Measurements from ENCODE around the gene TAS2R14. TPM values are rescaled to one million over a fixed set of nuclear protein-coding genes. Genes with fewer than 3 reads are reported as not detected.

TAS2R14 gene
- total and polyA plus RNA-seq, 2 donors (not counting 1 experiment from before 2014, with no cell fraction given), result 2.0 to 2.6 TPM

GRCh38 chr12:10896854-10897253 lies 42.2 kb downstream of the TAS2R14 start:
- Histone ChIP-seq H3K27me3 (ENCODE audit: control insufficient read depth, insufficient read depth, low read length) (no peaks in the 10 kb centered on the region), H3K36me3 (ENCODE audit: control insufficient read depth, insufficient read depth, low read length) (no peaks in the 10 kb centered on the region), H3K27ac (ENCODE audit: insufficient read depth, low read length) (no peak overlapping the region), H3K9me3 (ENCODE audit: control insufficient read depth, insufficient read depth, low read depth, low read length) (no peaks in the 10 kb centered on the region), H3K4me2 (ENCODE audit: extremely low read depth, insufficient read depth, low read length) (no peak overlapping the region), H2AFZ (ENCODE audit: low read length) (no peak overlapping the region), H3K79me2 (ENCODE audit: control insufficient read depth, insufficient read depth, low read length) (no peaks in the 10 kb centered on the region), H4K20me1 (ENCODE audit: control insufficient read depth, extremely low read depth, insufficient read depth, low read length) (no peaks in the 10 kb centered on the region), H3K4me3 (replicated peaks in 1 of 4; ENCODE audit: control extremely low read depth in 1 of 4, insufficient read depth in 1 of 4, low read depth in 3 of 4, low read length in 4 of 4) (no peak overlapping the region), H3K9ac (ENCODE audit: insufficient read depth, low read length) (no peak overlapping the region), H3K4me1 (ENCODE audit: control insufficient read depth, extremely low read depth, insufficient read depth, low read length) (no peaks in the 10 kb centered on the region)
- TF ChIP-seq EZH2 (IDR thresholded peaks at IDR 0.05; ENCODE audit: low read length, missing control alignments) (no peak), CTCF (conservative IDR thresholded peaks at IDR 0.05 in 1 of 2, IDR thresholded peaks at IDR 0.05 in 1 of 2; ENCODE audit: low read depth in 1 of 2, low read length in 2 of 2) (no peak)
- DNase-seq (ENCODE audit: low read depth in 2 of 2), result no peak

GRCh38 chr12:10891937-10892336 lies 47.1 kb downstream of the TAS2R14 start:
- H3K27ac ChIP-seq (ENCODE audit: insufficient read depth, low read length), result no peak overlapping the region
- no peak overlapping the region for H3K4me2 ChIP-seq (ENCODE audit: extremely low read depth, insufficient read depth, low read length)
- H3K9ac ChIP-seq (ENCODE audit: insufficient read depth, low read length), result no peak overlapping the region
- no peaks in the 10 kb centered on the region for H3K4me1 ChIP-seq (ENCODE audit: control insufficient read depth, extremely low read depth, insufficient read depth, low read length)
- H3K36me3 ChIP-seq (ENCODE audit: control insufficient read depth, insufficient read depth, low read length), result no peaks in the 10 kb centered on the region
- H3K79me2 ChIP-seq (ENCODE audit: control insufficient read depth, insufficient read depth, low read length), result no peaks in the 10 kb centered on the region
- H2AFZ ChIP-seq (ENCODE audit: low read length), result no peak overlapping the region
- H3K27me3 ChIP-seq (ENCODE audit: control insufficient read depth, insufficient read depth, low read length), result no peaks in the 10 kb centered on the region
- H3K4me3 ChIP-seq (replicated peaks in 1 of 4; ENCODE audit: control extremely low read depth in 1 of 4, insufficient read depth in 1 of 4, low read depth in 3 of 4, low read length in 4 of 4), result no peak overlapping the region
- no peak for DNase-seq (ENCODE audit: low read depth in 2 of 2)
- no peak for TF ChIP-seq EZH2 (IDR thresholded peaks at IDR 0.05; ENCODE audit: low read length, missing control alignments)
- TF ChIP-seq CTCF (conservative IDR thresholded peaks at IDR 0.05 in 1 of 2, IDR thresholded peaks at IDR 0.05 in 1 of 2; ENCODE audit: low read depth in 1 of 2, low read length in 2 of 2), result no peak
- no peaks in the 10 kb centered on the region for H3K9me3 ChIP-seq (ENCODE audit: control insufficient read depth, insufficient read depth, low read depth, low read length)
- no peaks in the 10 kb centered on the region for H4K20me1 ChIP-seq (ENCODE audit: control insufficient read depth, extremely low read depth, insufficient read depth, low read length)

- H2AFZ ChIP-seq (ENCODE audit: low read length), result no peak overlapping the region
- no peak overlapping the region for H3K4me2 ChIP-seq (ENCODE audit: extremely low read depth, insufficient read depth, low read length)
- TF ChIP-seq CTCF (conservative IDR thresholded peaks at IDR 0.05 in 1 of 2, IDR thresholded peaks at IDR 0.05 in 1 of 2; ENCODE audit: low read depth in 1 of 2, low read length in 2 of 2), result no peak
- no peak for TF ChIP-seq EZH2 (IDR thresholded peaks at IDR 0.05; ENCODE audit: low read length, missing control alignments)
- no peaks in the 10 kb centered on the region for H4K20me1 ChIP-seq (ENCODE audit: control insufficient read depth, extremely low read depth, insufficient read depth, low read length)
- no peaks in the 10 kb centered on the region for H3K4me1 ChIP-seq (ENCODE audit: control insufficient read depth, extremely low read depth, insufficient read depth, low read length)
- H3K27me3 ChIP-seq (ENCODE audit: control insufficient read depth, insufficient read depth, low read length), result no peaks in the 10 kb centered on the region
- H3K9ac ChIP-seq (ENCODE audit: insufficient read depth, low read length), result no peak overlapping the region
- H3K27ac ChIP-seq (ENCODE audit: insufficient read depth, low read length), result no peak overlapping the region
- no peaks in the 10 kb centered on the region for H3K9me3 ChIP-seq (ENCODE audit: control insufficient read depth, insufficient read depth, low read depth, low read length)
- no peak overlapping the region for H3K4me3 ChIP-seq (replicated peaks in 1 of 4; ENCODE audit: control extremely low read depth in 1 of 4, insufficient read depth in 1 of 4, low read depth in 3 of 4, low read length in 4 of 4)
- no peaks in the 10 kb centered on the region for H3K79me2 ChIP-seq (ENCODE audit: control insufficient read depth, insufficient read depth, low read length)
- H3K36me3 ChIP-seq (ENCODE audit: control insufficient read depth, insufficient read depth, low read length), result no peaks in the 10 kb centered on the region
- no peak for DNase-seq (ENCODE audit: low read depth in 2 of 2)
These were observed 49.8 kb downstream of the TAS2R14 start for GRCh38 chr12:10889226-10889625.

Other genes with a start within 250 kb of the TAS2R14 start
- 97.8 and 109 TPM in 2 replicates for gene YBX3, start 215.9 kb downstream of the TAS2R14 start, total RNA-seq
- gene YBX3, start 215.9 kb downstream of the TAS2R14 start, polyA plus RNA-seq, result 150 and 172 TPM in 2 replicates
- not detected in 2 replicates for gene TAS2R7, start 136.6 kb downstream of the TAS2R14 start, total RNA-seq
- not detected in 2 replicates for gene TAS2R7, start 136.6 kb downstream of the TAS2R14 start, polyA plus RNA-seq
- under 0.01 TPM in 1 of 2 replicates, not detected in the other for gene TAS2R8, start 132.0 kb downstream of the TAS2R14 start, total RNA-seq
- not detected in 2 replicates for gene TAS2R8, start 132.0 kb downstream of the TAS2R14 start, polyA plus RNA-seq
- gene TAS2R9, start 129.1 kb downstream of the TAS2R14 start, total RNA-seq, result 0.17 TPM in 1 of 2 replicates, not detected in the other
- gene TAS2R9, start 129.1 kb downstream of the TAS2R14 start, polyA plus RNA-seq, result not detected in 2 replicates
- gene TAS2R10, start 112.9 kb downstream of the TAS2R14 start, total RNA-seq, result 0.50 and 0.51 TPM in 2 replicates
- 0.06 and 0.10 TPM in 2 replicates for gene TAS2R10, start 112.9 kb downstream of the TAS2R14 start, polyA plus RNA-seq
- 0.66 and 0.77 TPM in 2 replicates for gene PRR4, start 89.8 kb downstream of the TAS2R14 start, total RNA-seq
- 0.93 and 1.7 TPM in 2 replicates for gene PRR4, start 89.8 kb downstream of the TAS2R14 start, polyA plus RNA-seq
- gene PRH1, start 55.0 kb downstream of the TAS2R14 start, total RNA-seq, result 8.7 and 19.2 TPM in 2 replicates
- gene PRH1, start 55.0 kb downstream of the TAS2R14 start, polyA plus RNA-seq, result 1.2 and 1.6 TPM in 2 replicates
- 1.0 and 1.7 TPM in 2 replicates for gene TAS2R13, start 29.7 kb downstream of the TAS2R14 start, total RNA-seq
- not detected in 2 replicates for gene TAS2R13, start 29.7 kb downstream of the TAS2R14 start, polyA plus RNA-seq
- gene PRH2, start 10.0 kb downstream of the TAS2R14 start, total RNA-seq, result not detected in 2 replicates
- gene PRH2, start 10.0 kb downstream of the TAS2R14 start, polyA plus RNA-seq, result 0.14 TPM in 1 of 2 replicates, not detected in the other
- gene TAS2R50, start 47.6 kb upstream of the TAS2R14 start, total RNA-seq, result 1.3 and 2.3 TPM in 2 replicates
- gene TAS2R50, start 47.6 kb upstream of the TAS2R14 start, polyA plus RNA-seq, result not detected in 2 replicates
- gene TAS2R20, start 59.0 kb upstream of the TAS2R14 start, total RNA-seq, result 2.1 and 3.3 TPM in 2 replicates
- 0.06 and 0.22 TPM in 2 replicates for gene TAS2R20, start 59.0 kb upstream of the TAS2R14 start, polyA plus RNA-seq
- 3.1 and 5.3 TPM in 2 replicates for gene TAS2R19, start 83.4 kb upstream of the TAS2R14 start, total RNA-seq
- 0.10 and 0.49 TPM in 2 replicates for gene TAS2R19, start 83.4 kb upstream of the TAS2R14 start, polyA plus RNA-seq
- 2.6 and 3.6 TPM in 2 replicates for gene TAS2R31, start 92.1 kb upstream of the TAS2R14 start, total RNA-seq
- 0.15 and 0.73 TPM in 2 replicates for gene TAS2R31, start 92.1 kb upstream of the TAS2R14 start, polyA plus RNA-seq
- 1.5 and 2.0 TPM in 2 replicates for gene TAS2R46, start 123.0 kb upstream of the TAS2R14 start, total RNA-seq
- gene TAS2R46, start 123.0 kb upstream of the TAS2R14 start, polyA plus RNA-seq, result not detected in 2 replicates
- 0.99 and 1.0 TPM in 2 replicates for gene TAS2R43, start 153.1 kb upstream of the TAS2R14 start, total RNA-seq
- not detected in 2 replicates for gene TAS2R43, start 153.1 kb upstream of the TAS2R14 start, polyA plus RNA-seq
- gene TAS2R30, start 195.4 kb upstream of the TAS2R14 start, total RNA-seq, result 2.6 and 4.0 TPM in 2 replicates
- gene TAS2R30, start 195.4 kb upstream of the TAS2R14 start, polyA plus RNA-seq, result 0.08 TPM in 1 of 2 replicates, not detected in the other
- gene SMIM10L1, start 231.9 kb upstream of the TAS2R14 start, total RNA-seq, result 4.4 and 4.8 TPM in 2 replicates
- gene SMIM10L1, start 231.9 kb upstream of the TAS2R14 start, polyA plus RNA-seq, result 4.8 and 5.5 TPM in 2 replicates
- not detected in 2 replicates for gene TAS2R42, start 247.7 kb upstream of the TAS2R14 start, total RNA-seq
- not detected in 2 replicates for gene TAS2R42, start 247.7 kb upstream of the TAS2R14 start, polyA plus RNA-seq